ENCODE results near the gene PTDSS2. TPM values are rescaled to one million over a fixed set of nuclear protein-coding genes. Genes with fewer than 3 reads are reported as not detected.

Gene PTDSS2
- total RNA-seq, 1 experiment from 2014 or later: 49.5 TPM

GRCh38 chr11:512761-513595, 62.9 kb downstream of the PTDSS2 start:
- H3K27me3 Mint-ChIP-seq (ENCODE audit: low read depth): peaks cover 3% of the 10 kb centered on the region; the same call in 1 of the 2 replicates
- no peak overlapping the region for H3K27ac Mint-ChIP-seq
- H3K36me3 Mint-ChIP-seq: peaks cover 38% of the 10 kb centered on the region
- H3K4me1 Mint-ChIP-seq: no peaks in the 10 kb centered on the region; the same call in 1 of the 2 replicates
- ATAC-seq (no peak), DNase-seq (ENCODE audit: low spot score) (no peak)
- no peak for TF ChIP-seq IRF1 (CRISPR knock-in tag; IDR thresholded peaks at IDR 0.05)
- no peak for TF ChIP-seq ZNF423 (CRISPR knock-in tag; IDR thresholded peaks at IDR 0.05)
- no peak for TF ChIP-seq PRDM15 (CRISPR knock-in tag; IDR thresholded peaks at IDR 0.05)
- TF ChIP-seq JAZF1 (CRISPR knock-in tag; IDR thresholded peaks at IDR 0.05): no peak
- TF ChIP-seq NFATC4 (CRISPR knock-in tag; IDR thresholded peaks at IDR 0.05): no peak
- TF ChIP-seq TEAD1 (CRISPR knock-in tag; IDR thresholded peaks at IDR 0.05): no peak
- no peak for TF ChIP-seq SOX15 (CRISPR knock-in tag; IDR thresholded peaks at IDR 0.05)
- no peak for TF ChIP-seq TEAD4 (CRISPR knock-in tag; IDR thresholded peaks at IDR 0.05)
- TF ChIP-seq NR2C2 (CRISPR knock-in tag; IDR thresholded peaks at IDR 0.05): no peak
- TF ChIP-seq FOXP1 (CRISPR knock-in tag; IDR thresholded peaks at IDR 0.05; ENCODE audit: borderline replicate concordance): no peak
- no peak for TF ChIP-seq PRRX2 (CRISPR knock-in tag; IDR thresholded peaks at IDR 0.05)
- TF ChIP-seq ATF6 (CRISPR knock-in tag; IDR thresholded peaks at IDR 0.05): no peak
- ChIA-PET CTCF (interaction anchor here (1.0 kb wide), 1 partner anchor 9 kb away, joined by 3 read pairs; no protein-coding TSS in a partner anchor), POLR2A (interaction anchor here (0.7 kb wide), 1 partner anchor 8 kb away, joined by 3 read pairs; no protein-coding TSS in a partner anchor)
- H3K9me3 Mint-ChIP-seq: peaks cover 18% of the 10 kb centered on the region
- H3K4me3 Mint-ChIP-seq: no peak overlapping the region

GRCh38 chr11:514606-515005, 64.5 kb downstream of the PTDSS2 start:
- Mint-ChIP-seq H3K27me3 (ENCODE audit: low read depth) (peaks cover 7% of the 10 kb centered on the region), H3K27ac (no peak overlapping the region), H3K4me1 (no peaks in the 10 kb centered on the region; the same call in 1 of the 2 replicates), H3K9me3 (peaks cover 21% of the 10 kb centered on the region), H3K36me3 (peaks cover 40% of the 10 kb centered on the region), H3K4me3 (no peak overlapping the region)
- ChIA-PET CTCF (no interaction called here), POLR2A (no interaction called here)
- ATAC-seq (no peak), DNase-seq (ENCODE audit: low spot score) (no peak)
- no peak for TF ChIP-seq ZNF121 (CRISPR knock-in tag; IDR thresholded peaks at IDR 0.05)

GRCh38 chr11:515131-515530, 65.1 kb downstream of the PTDSS2 start:
- ATAC-seq: no peak
- no peak for TF ChIP-seq HMGXB4 (CRISPR knock-in tag; IDR thresholded peaks at IDR 0.05)
- TF ChIP-seq ZNF219 (CRISPR knock-in tag; IDR thresholded peaks at IDR 0.05; ENCODE audit: borderline replicate concordance): no peak
- no peak for TF ChIP-seq ZNF512 (CRISPR knock-in tag; IDR thresholded peaks at IDR 0.05; ENCODE audit: borderline replicate concordance)
- TF ChIP-seq HMGA2 (CRISPR knock-in tag; IDR thresholded peaks at IDR 0.05): no peak
- no peak for TF ChIP-seq AR (CRISPR knock-in tag; IDR thresholded peaks at IDR 0.05)

More at GRCh38 chr11:515131-515530, 65.1 kb downstream of the PTDSS2 start:
- peaks cover 7% of the 10 kb centered on the region for H3K27me3 Mint-ChIP-seq (ENCODE audit: low read depth)
- CTCF ChIA-PET: no interaction called here
- H3K4me1 Mint-ChIP-seq: no peaks in the 10 kb centered on the region; the same call in 1 of the 2 replicates
- H3K9me3 Mint-ChIP-seq: peaks cover 21% of the 10 kb centered on the region
- H3K4me3 Mint-ChIP-seq: no peak overlapping the region
- no peak overlapping the region for H3K27ac Mint-ChIP-seq
- H3K36me3 Mint-ChIP-seq: peaks cover 36% of the 10 kb centered on the region
- POLR2A ChIA-PET: no interaction called here
- DNase-seq (ENCODE audit: low spot score): no peak
